GM21619 (cell line): ENCODE data around the gene NKX2-2.

ENCODE experiments used
- ATAC-seq: cut with Tn5 transposase; IDR thresholded peaks from one replicate; pipeline ENCODE4 v1.9.1; 2021; ENCODE audit not compliant: unreplicated experiment

NKX2-2 gene

DNA sequence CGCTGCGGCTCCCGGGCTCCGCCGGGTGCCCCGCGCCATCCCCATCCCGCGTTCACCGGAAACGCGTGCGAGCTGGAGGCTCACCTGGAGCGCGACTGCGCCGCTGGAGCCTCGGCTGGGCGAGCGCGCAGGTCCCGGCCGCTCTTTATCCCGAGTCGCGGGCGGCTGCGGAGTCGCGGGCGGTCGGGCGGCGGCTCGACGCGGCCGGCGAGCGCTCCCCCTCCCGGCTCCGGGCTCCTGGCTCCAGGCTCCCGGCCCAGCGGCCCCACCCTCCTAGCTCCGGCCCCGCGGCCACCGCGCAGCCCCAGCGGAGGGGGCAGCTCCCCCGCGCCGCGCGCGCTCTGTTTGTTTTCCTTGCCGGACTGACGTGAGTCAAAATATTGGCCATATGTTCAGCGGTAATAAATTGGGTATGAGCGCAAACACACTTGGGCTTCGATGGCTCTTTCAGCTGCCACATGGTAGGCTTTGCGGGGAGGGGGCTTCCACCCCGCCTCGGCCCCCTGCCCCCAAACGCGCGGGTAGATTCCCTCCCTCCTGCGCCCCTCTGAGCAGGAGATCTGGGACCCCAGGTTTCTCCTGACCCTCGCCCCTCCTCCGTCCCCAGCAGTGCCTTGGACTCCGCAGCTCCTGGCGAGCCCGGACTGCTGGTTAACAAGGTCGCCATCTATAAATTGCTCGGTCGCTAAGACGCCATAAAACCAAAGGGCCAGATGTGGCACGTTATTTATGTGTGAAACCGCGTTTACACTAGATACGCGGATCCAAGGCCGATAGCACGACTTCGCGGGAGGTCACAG is 8.8 kb upstream of the NKX2-2 start:
- no peak for ATAC-seq

DNA sequence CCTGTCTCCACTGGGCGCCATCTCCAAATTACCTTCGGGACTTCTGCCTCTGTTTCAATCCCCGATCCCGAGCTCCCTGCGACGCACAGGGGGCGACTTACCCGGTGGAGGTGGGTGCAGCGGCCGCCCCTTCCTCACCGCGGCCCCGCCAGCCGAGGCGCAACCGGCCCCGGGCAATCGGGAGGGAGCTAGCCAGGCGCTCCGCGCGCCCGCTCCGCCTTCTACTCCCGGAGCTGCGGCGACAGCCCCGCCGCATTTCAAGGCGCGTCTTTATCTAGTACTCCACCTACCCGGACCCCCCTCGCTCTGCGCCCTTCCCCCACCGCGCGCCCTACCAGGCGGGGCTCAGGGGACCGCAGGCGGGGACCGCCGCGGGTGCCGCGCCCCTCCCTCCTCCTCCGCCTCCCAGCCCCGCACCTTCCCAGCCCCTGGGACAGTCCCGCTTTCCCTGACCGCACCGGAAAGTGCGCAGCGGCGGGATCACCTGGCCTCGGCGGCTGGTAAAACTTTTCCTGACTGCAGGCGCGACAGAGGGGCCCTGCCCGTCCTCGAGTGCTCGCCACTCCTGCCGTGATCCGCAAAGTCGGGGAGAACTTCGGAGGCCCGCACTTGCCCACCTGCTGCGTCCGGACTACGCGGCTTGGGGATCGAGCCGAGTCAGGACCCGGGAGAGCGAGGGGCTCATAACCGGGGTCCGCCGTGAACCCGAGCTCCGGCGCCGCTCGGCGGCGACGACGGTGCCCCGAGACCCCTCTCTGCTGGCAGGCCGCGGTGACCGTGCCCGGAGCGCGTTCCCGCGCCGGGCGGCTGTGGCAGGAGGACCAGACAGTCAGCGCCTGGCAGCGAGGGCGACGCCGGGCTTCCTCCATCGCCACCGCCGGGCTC is 8.0 kb upstream of the NKX2-2 start:
- no peak for ATAC-seq

DNA sequence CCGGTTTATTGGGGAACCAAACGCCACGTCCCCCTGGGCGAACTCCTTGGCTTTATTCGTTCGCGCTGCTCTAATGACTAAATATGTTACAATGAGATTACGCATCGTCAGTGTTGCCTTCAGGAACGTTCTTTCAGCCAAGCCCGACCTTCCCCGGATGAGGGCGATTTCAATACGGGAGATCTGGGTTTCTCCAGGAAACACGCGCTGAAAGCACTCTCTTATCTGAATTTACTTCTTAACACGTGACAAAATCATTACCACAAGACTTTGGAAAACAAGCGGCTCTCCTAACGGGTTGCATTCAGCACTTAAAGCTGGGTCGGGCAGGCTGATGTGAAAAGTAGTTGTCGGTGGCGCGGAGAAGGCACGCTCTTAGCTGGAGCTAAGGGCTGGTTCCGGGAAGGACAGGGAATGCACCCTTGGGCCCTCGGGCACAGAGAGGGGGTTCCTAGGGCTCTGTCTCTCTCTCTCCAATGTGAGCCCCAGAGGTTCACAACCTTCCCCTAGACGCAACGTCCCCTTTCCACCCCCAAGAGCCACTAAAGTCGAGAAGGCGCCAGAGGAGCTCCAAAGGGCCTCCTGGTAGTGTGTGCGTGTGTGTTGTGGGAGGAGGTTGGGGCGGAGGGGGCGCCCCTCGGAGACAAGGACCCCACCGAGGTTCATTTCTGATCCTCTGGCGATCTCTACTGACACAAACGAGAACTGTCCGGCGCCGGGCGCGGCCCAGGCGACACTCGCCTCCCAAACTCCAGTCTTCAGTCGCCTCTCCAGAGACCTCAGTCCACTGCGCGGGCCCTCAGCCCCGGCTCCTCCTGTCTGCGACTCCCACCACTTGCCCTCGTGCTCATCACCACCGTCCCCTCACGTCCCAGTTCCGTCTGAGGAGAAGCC is 7.1 kb upstream of the NKX2-2 start:
- no peak for ATAC-seq

DNA sequence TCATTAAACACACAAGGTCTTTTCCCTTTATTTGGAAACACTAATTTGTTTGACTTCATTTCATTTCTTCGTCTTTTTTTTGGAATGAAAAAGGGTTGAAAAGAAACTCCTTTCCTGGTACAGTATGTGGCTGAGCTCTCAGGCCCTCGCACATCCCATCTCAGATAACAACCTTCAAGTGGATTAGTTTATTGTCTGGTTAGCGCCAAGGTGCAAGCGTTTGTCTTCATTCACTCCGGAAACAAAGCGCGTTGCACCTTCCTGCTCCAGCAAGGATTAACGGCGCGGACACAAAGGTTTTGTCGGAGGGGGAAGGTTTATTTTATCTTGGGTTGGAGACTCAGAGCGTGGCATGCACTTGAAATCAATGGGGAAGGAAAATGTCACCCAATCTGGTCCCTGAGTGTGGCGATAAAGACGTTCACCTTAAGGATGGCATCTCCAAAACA is 5.3 kb upstream of the NKX2-2 start:
- ATAC-seq, result no peak

DNA sequence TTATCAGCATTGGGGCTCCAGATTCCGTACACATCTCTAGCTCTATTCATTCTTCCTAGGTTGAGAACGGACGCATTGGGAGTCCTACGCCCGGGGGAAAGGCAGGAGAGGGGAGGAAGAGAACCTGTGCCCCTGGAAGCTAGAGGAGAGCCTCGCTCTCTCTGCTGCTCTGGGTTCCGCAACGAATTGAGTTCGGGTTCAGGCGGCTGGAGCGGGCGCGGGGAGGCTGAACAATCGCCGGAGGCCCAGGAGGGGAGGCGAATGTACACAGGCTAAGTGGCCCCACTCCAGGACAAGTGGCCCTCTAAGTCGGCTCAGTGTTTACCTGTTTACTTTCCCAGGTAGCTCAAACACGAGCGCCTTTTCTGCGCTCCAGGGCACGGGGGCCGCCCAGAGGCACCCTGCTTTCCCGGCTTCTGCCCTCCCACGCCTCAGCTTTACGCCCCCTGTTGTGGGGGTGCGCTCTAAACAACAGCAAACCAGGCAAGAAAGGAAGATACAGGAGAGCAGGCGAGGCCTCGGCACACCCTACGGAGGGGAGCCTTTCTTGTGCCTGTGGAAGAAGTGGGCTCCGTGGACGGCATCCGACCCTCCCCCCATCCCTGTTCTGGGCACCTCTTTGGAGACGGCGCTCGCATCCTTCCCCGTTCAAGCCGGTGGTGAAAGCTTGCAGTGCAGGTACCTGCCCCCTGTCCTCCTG is 4.6 kb upstream of the NKX2-2 start:
- no peak for ATAC-seq

DNA sequence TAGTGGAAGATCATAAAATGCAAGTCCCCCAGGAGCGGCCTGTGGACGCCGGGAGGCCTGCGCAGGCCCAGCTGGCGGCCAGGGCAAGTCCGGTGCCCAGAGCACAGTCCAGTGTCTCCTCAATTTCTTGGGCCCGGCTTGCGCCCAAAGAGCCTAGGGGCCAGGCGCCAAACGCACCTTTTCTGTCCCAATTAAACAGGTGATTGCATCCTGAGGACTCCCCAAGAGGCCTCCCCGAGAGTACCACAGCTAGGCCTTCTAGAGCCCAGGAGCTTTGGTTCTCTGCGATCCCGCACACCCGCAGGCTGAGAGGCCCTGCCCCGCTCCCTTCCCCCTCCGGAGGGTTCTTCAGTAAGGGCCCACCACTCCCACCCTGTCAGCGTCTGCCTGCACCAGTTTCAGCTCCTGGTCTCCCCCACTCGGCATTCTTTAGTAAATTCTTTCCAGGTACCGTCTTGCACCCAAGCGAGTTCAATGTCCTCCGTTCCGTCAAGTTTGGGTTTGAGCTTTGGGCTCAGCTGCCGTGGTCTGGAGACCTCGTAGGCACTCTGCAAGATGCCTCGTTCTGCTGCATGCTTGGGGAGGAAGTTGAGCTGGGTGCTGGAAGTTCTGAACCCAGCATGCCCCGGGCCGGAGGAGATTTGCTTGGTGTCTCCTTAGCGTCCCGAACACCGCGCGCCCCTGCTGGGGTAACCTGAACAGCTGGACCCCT is 3.9 kb upstream of the NKX2-2 start:
- no peak for ATAC-seq

DNA sequence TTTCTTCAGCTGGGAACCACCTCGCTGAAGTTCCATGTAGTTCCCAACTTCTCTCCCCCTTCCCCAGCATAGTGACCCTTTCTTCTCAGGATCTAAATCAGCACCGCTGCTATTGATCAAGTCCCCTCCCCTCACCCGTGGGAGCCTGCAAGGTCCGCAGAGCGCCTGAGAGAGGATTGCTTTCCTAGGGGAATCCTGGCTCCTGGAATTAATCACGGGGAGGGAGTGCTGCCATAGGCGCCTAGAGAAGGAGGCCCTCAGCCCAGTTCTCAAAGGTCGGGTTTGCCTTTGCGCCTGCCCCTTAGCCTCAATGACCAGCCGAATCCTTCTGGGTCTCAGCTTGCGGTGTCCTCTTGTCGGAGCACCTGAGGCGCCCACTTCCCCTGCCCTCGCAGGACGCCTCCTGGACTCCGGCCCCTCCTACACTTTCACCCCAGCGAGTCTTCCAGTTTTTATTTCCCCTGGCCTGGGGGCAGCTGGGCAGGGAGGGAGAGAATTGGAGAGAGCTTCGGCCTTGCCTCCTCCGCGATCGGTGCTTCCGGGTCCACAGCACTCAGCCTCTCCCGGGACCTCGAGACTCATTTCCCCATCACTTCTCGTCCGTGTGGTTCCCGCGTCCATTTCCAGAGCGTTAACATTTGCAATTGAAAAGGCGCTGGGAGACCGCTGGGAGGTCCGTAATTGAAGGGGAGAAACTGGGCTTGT is 3.1 kb upstream of the NKX2-2 start:
- no peak for ATAC-seq

DNA sequence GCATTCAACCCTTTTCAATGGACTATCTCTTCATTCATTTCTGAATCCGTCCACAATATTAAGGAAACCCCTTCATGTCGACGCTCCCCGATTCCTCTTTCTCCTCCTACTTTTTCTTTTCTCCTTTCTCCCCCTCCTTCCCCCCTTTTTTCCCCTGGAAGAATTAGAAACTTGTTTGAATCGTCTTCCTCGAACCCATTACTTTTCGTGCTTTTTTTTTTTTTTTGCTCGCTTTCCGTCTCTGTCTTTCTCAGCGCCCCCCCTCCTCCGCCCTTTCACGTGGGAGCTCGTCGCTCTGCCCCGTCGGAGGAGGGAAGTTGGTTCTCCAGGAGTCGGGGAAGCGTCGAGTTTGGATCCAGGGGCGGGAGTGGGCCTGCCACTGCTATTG is 2.3 kb upstream of the NKX2-2 start:
- ATAC-seq, result no peak

DNA sequence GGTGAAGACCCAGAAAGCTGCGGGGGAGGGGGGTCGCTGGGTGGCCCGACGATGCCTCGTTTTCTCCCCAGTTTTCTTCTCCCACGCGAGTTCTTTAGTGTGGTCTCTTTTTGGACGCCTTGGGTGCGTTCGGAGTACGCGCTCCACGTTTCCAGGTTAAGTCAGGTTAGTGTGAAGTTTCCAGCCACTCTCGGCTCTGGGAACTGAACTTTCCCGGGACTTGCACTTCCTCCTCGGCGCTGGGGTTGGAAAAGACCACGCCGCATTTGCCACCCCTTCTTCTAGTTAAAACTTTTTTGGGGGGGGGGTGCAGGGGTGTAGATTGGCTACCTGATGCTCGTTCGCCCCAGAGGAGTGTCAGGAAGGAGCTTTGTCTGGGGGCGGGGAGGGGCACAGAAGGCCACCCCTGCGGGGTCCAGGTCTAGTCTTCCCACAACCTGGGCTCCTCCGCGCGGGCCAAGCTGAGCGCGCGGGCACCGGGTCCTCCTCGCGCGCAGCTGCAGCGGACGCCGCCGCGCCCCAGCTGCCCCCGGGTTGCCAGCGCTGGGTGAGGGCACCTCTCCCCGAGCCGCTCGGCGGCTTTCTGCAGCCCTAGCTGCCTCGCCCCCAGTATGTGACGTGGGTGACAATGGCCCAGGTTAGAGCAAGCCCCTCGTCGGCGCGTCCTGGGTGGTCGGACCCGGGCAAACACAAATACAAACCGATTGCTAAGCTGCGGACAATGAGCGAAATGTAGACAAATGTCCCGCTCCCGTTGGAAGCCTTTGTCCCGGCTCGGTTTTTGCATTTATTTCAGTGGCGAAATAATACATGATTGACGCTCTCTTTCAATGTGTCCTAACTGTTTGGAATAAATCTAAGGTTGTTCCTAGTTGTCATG is 1.7 kb upstream of the NKX2-2 start:
- no peak for ATAC-seq

DNA sequence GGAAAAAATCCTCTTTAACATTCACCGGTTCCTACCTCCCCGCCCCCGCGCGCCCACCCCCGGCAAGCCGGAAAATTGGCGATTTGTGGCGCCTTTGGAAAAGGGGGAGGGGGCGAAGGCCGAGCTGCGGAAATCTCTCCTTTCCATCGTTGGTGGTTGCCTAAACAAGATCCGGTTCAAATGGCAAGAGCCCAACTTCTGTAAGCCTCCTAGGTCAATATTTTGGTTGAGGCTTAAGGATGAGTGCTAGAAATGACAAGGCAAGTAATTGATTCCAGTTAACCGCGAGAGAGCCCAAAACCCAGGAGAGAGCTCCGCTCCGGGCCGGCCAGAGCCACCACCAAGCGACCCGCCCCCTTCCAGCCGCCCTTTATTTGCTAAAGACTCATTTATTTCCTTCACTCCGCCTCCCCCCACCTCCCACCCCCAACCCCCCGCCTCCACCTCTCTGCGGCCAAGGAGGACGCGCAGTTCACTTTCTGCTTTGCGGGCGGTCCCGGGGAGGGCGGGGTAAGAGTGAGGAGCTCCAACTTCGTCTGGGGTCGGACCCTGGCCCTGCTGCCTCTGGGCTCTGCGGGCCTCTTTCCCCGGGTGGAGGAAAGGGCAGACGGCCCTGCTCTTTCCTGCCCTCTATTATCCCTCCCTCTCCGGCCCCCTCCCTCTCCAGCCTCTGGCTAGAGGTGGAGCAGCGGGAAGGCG is 838 bp upstream of the NKX2-2 start:
- ATAC-seq, result no peak

DNA sequence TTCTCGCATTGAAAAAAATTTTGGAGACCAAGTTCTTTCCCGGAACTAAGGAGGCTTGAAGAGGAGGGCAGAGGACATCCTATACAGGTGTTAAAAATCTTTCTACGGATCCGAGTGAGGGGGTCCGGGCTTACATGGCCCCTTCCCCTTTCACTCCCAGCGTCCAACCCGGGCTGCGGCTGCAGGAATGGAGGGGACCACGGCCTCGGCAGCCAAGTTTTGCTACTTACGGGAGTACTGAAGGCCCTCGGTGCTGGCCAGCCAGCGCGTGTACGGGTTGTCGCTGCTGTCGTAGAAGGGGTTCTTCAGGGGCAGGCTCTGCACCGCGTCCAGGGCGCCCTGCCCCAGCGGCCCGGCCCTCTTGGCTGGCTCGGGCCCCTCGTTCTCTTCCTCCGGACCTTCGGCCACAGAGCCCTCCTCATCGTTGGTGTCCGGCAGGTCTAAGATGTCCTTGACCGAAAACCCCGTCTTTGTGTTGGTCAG is 642 bp downstream of the NKX2-2 start:
- no peak for ATAC-seq

DNA sequence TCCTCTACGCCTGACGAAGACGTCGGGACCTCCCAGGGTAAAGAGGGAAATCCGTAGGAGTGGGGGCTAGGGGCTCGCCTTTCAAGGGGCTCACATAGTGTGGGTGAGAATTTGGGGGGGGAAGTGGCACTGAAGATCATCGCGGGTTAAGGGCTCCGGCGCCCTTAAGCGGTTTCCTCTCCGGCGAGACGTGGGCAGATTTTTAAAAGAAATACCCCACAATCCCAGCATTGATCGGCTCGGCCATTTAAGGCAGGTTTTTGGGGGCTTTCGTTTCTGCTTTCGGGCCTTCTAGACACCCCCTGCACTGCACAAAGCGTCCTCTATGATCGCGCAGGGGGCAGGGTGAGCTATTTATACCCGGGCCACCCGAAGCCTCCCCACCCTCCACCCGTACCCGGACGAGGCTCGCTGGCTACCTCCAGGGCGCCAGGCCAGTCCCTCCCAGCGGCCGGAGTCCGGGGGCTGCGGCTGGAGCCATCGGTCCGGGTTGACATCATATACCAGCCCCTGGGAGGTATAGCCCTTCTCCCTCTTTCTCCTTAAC is 1.2 kb downstream of the NKX2-2 start:
- ATAC-seq, result no peak

DNA sequence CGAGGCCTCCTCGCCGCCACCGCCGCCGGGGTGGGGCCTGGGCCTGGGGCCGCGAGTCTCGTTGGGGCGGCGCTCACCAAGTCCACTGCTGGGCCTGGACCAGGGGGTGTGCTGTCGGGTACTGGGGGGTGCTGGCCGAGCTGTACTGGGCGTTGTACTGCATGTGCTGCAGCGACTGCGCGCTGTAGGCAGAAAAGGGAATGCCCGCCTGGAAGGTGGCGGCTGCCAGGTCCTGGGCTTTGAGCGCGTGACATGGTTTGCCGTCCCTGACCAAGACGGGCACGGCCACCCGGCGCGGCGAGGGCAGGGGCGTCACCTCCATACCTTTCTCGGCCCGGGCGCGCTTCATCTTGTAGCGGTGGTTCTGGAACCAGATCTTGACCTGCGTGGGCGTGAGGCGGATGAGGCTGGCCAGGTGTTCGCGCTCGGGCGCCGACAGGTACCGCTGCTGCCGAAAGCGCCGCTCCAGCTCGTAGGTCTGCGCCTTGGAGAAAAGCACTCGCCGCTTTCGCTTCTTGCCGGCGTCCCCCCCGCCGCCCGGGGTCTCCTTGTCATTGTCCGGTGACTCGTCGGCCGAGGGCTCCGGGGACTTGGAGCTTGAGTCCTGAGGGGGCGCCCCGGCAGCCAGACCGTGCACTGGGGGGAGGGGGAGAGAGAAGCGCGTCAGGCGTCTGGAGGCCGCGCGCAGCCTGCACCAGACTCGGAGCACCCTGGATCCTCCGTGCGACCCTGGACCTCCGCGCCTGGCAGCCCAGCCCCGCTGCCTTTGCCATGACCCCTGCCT is 1.8 kb downstream of the NKX2-2 start:
- no peak for ATAC-seq

DNA sequence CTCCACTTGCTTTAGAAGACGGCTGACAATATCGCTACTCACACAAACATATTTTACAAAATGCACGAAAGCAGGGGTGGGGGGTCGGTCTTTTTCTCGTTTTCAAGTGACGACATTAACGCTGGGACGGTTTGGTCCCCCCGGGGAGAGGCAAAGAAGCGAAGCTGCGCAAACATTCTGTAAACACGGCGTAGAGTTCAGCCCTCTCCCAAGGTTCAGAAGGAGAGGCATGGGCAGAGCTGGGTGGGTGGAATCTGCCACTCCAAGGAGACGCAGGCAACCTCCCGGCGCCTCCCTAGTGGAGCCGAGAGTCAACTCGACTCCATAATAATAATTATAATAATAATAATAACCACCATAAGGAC is 2.4 kb downstream of the NKX2-2 start:
- ATAC-seq, result no peak

DNA sequence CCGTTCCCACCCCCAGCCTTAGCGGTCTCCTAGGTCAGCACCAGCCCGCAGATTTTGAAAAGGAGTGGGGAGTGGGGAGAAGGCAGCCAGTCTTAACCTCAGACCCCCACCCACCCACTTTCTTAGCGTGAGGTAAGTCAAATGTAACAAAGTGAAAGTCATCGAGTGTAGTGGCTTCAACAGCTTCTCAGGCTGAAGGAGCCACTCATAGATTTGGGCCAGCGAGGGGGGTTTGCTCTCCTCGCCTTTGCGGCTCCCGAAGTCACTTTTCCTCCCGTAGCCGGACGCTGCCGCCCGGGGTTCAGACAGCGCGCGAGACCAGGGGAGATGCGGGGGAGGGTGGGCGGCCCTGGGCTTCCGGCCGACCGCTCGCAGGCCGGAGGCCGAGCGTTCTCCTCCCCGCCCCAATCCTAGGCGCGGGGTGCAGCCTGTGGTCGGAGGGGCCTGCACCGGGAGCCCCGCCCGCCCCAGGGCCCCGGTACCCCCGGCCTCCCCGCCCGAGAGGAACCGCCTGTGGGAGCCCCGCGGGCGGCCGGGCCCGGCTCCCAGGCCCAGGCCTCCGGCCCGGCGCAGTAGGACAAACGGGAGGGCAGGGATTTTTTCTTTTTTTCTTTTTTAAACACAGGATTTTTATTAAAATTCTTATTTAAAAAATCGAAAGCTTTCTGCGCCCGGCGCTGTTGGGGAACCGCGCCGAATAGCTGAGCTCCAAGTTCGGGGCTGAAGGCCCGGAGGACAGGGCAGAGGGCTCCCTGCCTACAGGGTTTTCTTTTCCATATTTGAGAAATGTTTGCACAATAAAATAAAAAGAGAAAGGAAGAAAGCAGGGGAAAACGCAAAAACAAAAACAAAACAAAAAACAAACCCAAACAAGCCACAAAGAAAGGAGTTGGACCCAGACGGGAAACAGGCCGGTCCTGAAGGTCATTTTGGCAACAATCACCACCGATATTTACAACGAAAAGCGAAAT is 3.2 kb downstream of the NKX2-2 start:
- no peak for ATAC-seq
